Measurements from ENCODE around the gene NLRP9. TPM values are rescaled to one million over a fixed set of nuclear protein-coding genes. Genes with fewer than 3 reads are reported as not detected.
"Not testable (repeated sequence)": the region's sequence is repeated elsewhere in the genome, so short reads cannot be mapped to it uniquely, and the experiment has no call there.

The NLRP9 gene
- total and polyA plus RNA-seq, 7 experiments from 2014 or later = not detected

DNA sequence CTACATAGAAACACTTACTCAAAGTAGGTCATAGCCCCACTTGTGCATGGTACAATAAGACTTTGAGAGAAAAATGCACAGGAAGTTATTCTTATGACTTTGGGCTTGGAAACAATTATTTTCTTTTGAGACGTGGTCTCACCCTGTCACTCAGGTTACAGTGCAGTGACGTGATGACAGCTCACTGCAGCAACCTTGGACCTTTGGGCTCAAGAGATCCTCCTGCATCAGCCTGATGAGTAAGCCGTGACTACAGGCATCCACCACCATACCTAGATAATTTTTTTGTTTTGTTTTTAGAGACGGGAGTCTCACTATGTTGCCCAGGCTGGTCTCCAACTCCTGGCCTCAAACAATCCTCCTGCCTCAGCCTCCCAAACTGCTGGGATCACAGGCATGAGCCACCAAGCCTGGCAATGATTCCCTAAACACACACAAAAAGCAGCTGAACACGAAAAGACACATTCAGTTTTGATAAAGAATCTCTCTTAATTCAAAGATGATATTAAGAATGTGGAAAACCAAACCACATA is 17.9 kb downstream of the NLRP9 start:
- H3K27me3 Mint-ChIP-seq = peaks cover 0 to 66% (median 54%) of the 10 kb centered on the region in 5 donors
- no peak overlapping the region for H3K27ac Mint-ChIP-seq
- no peaks in the 10 kb centered on the region for H3K4me1 Mint-ChIP-seq
- Histone ChIP-seq H3K4me1 (ENCODE audit: control insufficient read depth in 2 of 2, insufficient read depth in 2 of 2, low read length in 2 of 2) (no peaks in the 10 kb centered on the region), H3K9me3 (ENCODE audit: control insufficient read depth in 2 of 3, low read length in 3 of 3) (peaks cover 0 to 21% (median 0%) of the 10 kb centered on the region in 3 experiments), H3K36me3 (ENCODE audit: control insufficient read depth in 2 of 3, insufficient read depth in 3 of 3, low read length in 3 of 3) (no peaks in the 10 kb centered on the region), H3K27me3 (ENCODE audit: control insufficient read depth in 2 of 2, insufficient read depth in 2 of 2, low read length in 2 of 2) (no peaks in the 10 kb centered on the region), H3K4me3 (ENCODE audit: low read length) (no peak overlapping the region), H3K27ac (ENCODE audit: low read depth, low read length) (no peak overlapping the region)
- ATAC-seq = no peak
- no peak for DNase-seq
- H3K9me3 Mint-ChIP-seq = peaks cover 10 to 42% (median 26%) of the 10 kb centered on the region in 11 donors
- no peak overlapping the region for H3K4me3 Mint-ChIP-seq
- ChIA-PET POLR2A (no interaction called here), CTCF (no interaction called here)
- intact Hi-C loops (cut with micrococcal nuclease) = no loop called here
- peaks cover 0 to 15% (median 4%) of the 10 kb centered on the region in 5 donors for H3K36me3 Mint-ChIP-seq

- DNase-seq; H3K4me3 ChIP-seq (ENCODE audit: low read length); H3K4me1 ChIP-seq (ENCODE audit: control insufficient read depth in 2 of 2, insufficient read depth in 2 of 2, low read length in 2 of 2); intact Hi-C loops (cut with micrococcal nuclease); H3K27ac ChIP-seq (ENCODE audit: low read depth, low read length); POLR2A ChIA-PET; CTCF ChIA-PET; H3K4me1 Mint-ChIP-seq; H3K27me3 ChIP-seq (ENCODE audit: control insufficient read depth in 2 of 2, insufficient read depth in 2 of 2, low read length in 2 of 2); ATAC-seq; H3K4me3 Mint-ChIP-seq; H3K36me3 ChIP-seq (ENCODE audit: control insufficient read depth in 2 of 3, insufficient read depth in 3 of 3, low read length in 3 of 3): not testable (repeated sequence)
- peaks cover 0 to 21% (median 0%) of the 10 kb centered on the region in 3 experiments for H3K9me3 ChIP-seq (ENCODE audit: control insufficient read depth in 2 of 3, low read length in 3 of 3)
- Mint-ChIP-seq H3K27ac (peak overlapping the region in 1 of 9 donors; percentile 3), H3K9me3 (peaks cover 11 to 42% (median 26%) of the 10 kb centered on the region in 11 donors), H3K27me3 (peaks cover 0 to 59% (median 54%) of the 10 kb centered on the region in 5 donors), H3K36me3 (peaks cover 0 to 15% (median 4%) of the 10 kb centered on the region in 5 donors)
Measured at GRCh38 chr19:55717879-55718711, 20.1 kb downstream of the NLRP9 start.

DNA sequence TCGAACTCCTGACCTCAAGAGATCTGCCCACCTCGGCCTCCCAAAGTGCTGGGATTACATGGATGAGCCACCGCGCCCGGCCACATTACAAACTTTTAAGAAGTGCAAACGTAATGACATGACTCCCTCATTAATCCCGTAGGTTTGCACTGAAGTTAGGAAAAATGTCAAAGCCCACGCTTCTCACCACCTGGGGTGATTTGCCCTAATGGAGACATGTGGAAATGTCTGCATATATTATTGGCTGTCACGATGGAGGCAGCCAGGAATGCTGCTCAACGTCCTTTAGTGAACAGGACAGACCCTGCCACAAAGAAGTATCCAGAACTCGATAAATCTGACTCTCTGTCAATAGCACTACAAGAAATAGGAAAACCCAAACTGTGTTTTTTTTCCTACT is 21.0 kb downstream of the NLRP9 start:
- H3K4me1 ChIP-seq (ENCODE audit: control insufficient read depth in 2 of 2, insufficient read depth in 2 of 2, low read length in 2 of 2) = no peaks in the 10 kb centered on the region
- Mint-ChIP-seq H3K27ac (no peak overlapping the region), H3K36me3 (peaks cover 2 to 11% (median 4%) of the 10 kb centered on the region in 5 donors), H3K4me3 (no peak overlapping the region), H3K9me3 (peaks cover 7 to 37% (median 21%) of the 10 kb centered on the region in 11 donors), H3K27me3 (peaks cover 0 to 53% (median 48%) of the 10 kb centered on the region in 5 donors), H3K4me1 (peaks cover 0 to 8% (median 5%) of the 10 kb centered on the region in 7 donors)
- intact Hi-C loops (cut with micrococcal nuclease) = no loop called here
- no peaks in the 10 kb centered on the region for H3K27me3 ChIP-seq (ENCODE audit: control insufficient read depth in 2 of 2, insufficient read depth in 2 of 2, low read length in 2 of 2)
- POLR2A ChIA-PET = no interaction called here
- ATAC-seq (no peak), DNase-seq (no peak)
- no peak overlapping the region for H3K27ac ChIP-seq (ENCODE audit: low read depth, low read length)
- CTCF ChIA-PET = no interaction called here
- peaks cover 0 to 16% (median 0%) of the 10 kb centered on the region in 3 experiments for H3K9me3 ChIP-seq (ENCODE audit: control insufficient read depth in 2 of 3, low read length in 3 of 3)
- no peaks in the 10 kb centered on the region for H3K36me3 ChIP-seq (ENCODE audit: control insufficient read depth in 2 of 3, insufficient read depth in 3 of 3, low read length in 3 of 3)
- no peak overlapping the region for H3K4me3 ChIP-seq (ENCODE audit: low read length)

DNA sequence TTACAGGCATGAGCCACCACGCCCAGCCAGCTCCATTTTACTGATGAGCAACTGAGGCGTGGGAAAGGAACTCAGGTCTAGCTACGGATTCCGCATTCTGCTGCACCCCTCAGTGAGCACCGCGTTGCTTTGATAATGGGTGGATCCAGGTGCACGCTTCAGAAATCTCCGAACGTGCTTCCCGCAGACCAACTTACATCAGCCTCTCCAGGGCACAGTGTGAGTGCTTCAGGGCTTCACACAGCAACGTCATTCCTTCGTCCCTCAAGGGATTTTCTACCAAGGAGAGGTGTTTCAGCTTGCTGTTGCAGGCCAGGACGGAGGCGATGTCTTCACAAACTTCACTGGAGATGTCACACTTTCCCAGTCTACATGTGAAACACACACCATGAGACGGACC is 21.7 kb downstream of the NLRP9 start:
- Mint-ChIP-seq H3K36me3 (peaks cover 0 to 4% (median 1%) of the 10 kb centered on the region in 5 donors), H3K4me3 (no peak overlapping the region), H3K27me3 (peaks cover 0 to 50% (median 43%) of the 10 kb centered on the region in 5 donors), H3K4me1 (peaks cover 0 to 9% (median 5%) of the 10 kb centered on the region in 7 donors), H3K27ac (no peak overlapping the region), H3K9me3 (peaks cover 0 to 29% (median 13%) of the 10 kb centered on the region in 11 donors)
- ChIA-PET CTCF (no interaction called here), POLR2A (no interaction called here)
- Histone ChIP-seq H3K4me3 (ENCODE audit: low read length) (no peak overlapping the region), H3K4me1 (ENCODE audit: control insufficient read depth in 2 of 2, insufficient read depth in 2 of 2, low read length in 2 of 2) (no peaks in the 10 kb centered on the region), H3K27me3 (ENCODE audit: control insufficient read depth in 2 of 2, insufficient read depth in 2 of 2, low read length in 2 of 2) (no peaks in the 10 kb centered on the region), H3K36me3 (ENCODE audit: control insufficient read depth in 2 of 3, insufficient read depth in 3 of 3, low read length in 3 of 3) (no peaks in the 10 kb centered on the region), H3K9me3 (ENCODE audit: control insufficient read depth in 2 of 3, low read length in 3 of 3) (peaks cover 0 to 10% (median 0%) of the 10 kb centered on the region in 3 experiments), H3K27ac (ENCODE audit: low read depth, low read length) (no peak overlapping the region)
- intact Hi-C loops (cut with micrococcal nuclease) = no loop called here
- DNase-seq (no peak), ATAC-seq (no peak)

DNA sequence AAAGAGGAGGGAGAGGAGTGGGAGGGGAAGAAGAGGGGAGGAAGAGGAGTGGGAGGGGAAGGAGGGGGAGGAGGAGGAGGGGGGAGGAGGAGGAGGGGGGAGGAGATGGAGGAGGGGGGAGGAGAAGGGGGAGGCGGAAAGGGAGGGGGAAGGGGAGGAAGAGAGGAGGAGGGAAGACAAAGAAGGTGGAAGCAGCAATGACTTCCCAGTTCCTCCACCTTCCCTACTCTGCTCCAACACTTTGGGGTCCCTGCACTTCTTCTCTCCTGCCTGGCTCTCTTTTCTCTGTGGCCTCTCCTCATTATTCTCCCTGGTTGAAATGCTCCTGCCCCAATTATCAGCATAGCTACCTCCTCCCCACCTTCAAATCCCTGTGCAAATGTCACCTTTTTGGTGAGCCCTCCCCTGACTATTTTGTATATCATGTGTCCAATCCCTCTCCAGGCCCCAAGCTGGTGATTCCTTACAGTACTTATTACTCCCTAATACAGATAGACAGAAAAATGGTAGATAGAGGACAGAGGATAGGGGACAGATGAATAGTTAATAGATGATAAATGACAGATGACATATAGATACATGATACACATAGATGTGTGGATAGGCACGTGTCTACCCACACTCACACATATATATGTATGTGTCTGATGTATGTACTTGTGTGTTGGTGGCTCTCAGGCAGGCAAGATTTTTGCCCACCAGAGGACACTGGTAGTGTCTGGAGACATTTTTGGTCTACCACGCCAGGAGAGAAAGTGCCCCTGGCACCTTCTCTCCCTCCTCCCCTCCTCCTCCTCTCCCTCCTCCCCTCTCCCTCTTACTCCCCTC is 25.2 kb downstream of the NLRP9 start:
- Histone ChIP-seq H3K36me3 (ENCODE audit: control insufficient read depth in 2 of 3, insufficient read depth in 3 of 3, low read length in 3 of 3) (no peaks in the 10 kb centered on the region), H3K4me3 (ENCODE audit: low read length) (no peak overlapping the region), H3K4me1 (ENCODE audit: control insufficient read depth in 2 of 2, insufficient read depth in 2 of 2, low read length in 2 of 2) (no peaks in the 10 kb centered on the region), H3K27me3 (ENCODE audit: control insufficient read depth in 2 of 2, insufficient read depth in 2 of 2, low read length in 2 of 2) (no peaks in the 10 kb centered on the region), H3K27ac (ENCODE audit: low read depth, low read length) (no peak overlapping the region), H3K9me3 (ENCODE audit: control insufficient read depth in 2 of 3, low read length in 3 of 3) (no peaks in the 10 kb centered on the region)
- no peak for DNase-seq
- Mint-ChIP-seq H3K36me3 (peaks cover 0 to 4% (median 0%) of the 10 kb centered on the region in 5 donors), H3K27me3 (peaks cover 0 to 28% (median 16%) of the 10 kb centered on the region in 5 donors), H3K9me3 (peaks cover 0 to 14% (median 4%) of the 10 kb centered on the region in 11 donors), H3K27ac (peak overlapping the region in 3 of 9 donors; percentile 13 to 77 (median 66)), H3K4me3 (peak overlapping the region in 3 of 10 donors; percentile 6 to 30 (median 21)), H3K4me1 (peaks cover 0 to 9% (median 5%) of the 10 kb centered on the region in 7 donors)
- ChIA-PET CTCF (no interaction called here), POLR2A (interaction anchor here (0.6 kb wide), 1 partner anchor 683 kb away, joined by 3 read pairs; no protein-coding TSS in a partner anchor)
- no peak for ATAC-seq
- intact Hi-C loops (cut with micrococcal nuclease) = no loop called here

GRCh38 chr19:55711719-55712118 is 26.5 kb downstream of the NLRP9 start:
- H3K4me1 Mint-ChIP-seq = peaks cover 0 to 9% (median 5%) of the 10 kb centered on the region in 7 donors
- intact Hi-C loops (cut with micrococcal nuclease) = no loop called here
- no peak overlapping the region for H3K27ac ChIP-seq (ENCODE audit: low read depth, low read length)
- ChIA-PET POLR2A (no interaction called here), CTCF (no interaction called here)
- peaks cover 0 to 14% (median 0%) of the 10 kb centered on the region in 11 donors for H3K9me3 Mint-ChIP-seq
- no peak overlapping the region for H3K4me3 Mint-ChIP-seq
- H3K36me3 Mint-ChIP-seq = peaks cover 0 to 4% (median 0%) of the 10 kb centered on the region in 5 donors
- ATAC-seq (no peak), DNase-seq (no peak)
- H3K27me3 ChIP-seq (ENCODE audit: control insufficient read depth in 2 of 2, insufficient read depth in 2 of 2, low read length in 2 of 2) = no peaks in the 10 kb centered on the region
- H3K27ac Mint-ChIP-seq = no peak overlapping the region
- no peak overlapping the region for H3K4me3 ChIP-seq (ENCODE audit: low read length)
- no peaks in the 10 kb centered on the region for H3K4me1 ChIP-seq (ENCODE audit: control insufficient read depth in 2 of 2, insufficient read depth in 2 of 2, low read length in 2 of 2)
- H3K36me3 ChIP-seq (ENCODE audit: control insufficient read depth in 2 of 3, insufficient read depth in 3 of 3, low read length in 3 of 3) = no peaks in the 10 kb centered on the region
- H3K27me3 Mint-ChIP-seq = peaks cover 0 to 16% (median 3%) of the 10 kb centered on the region in 5 donors
- no peaks in the 10 kb centered on the region for H3K9me3 ChIP-seq (ENCODE audit: control insufficient read depth in 2 of 3, low read length in 3 of 3)

All from naive thymus-derived CD4-positive, alpha-beta T cell (primary cell).